AG04450 (cell line): ENCODE measurements around the gene FLT4. TPM values are rescaled to one million over a fixed set of nuclear protein-coding genes. Genes with fewer than 3 reads are reported as not detected.
"Not testable (repeated sequence)": the region's sequence is repeated elsewhere in the genome, so short reads cannot be mapped to it uniquely, and the experiment has no call there.

ENCODE experiments used
- CTCF ChIA-PET: fragments of 300-600, 350-600 bp; formaldehyde crosslinking; extraction: SDS; loops from one replicate; lab custom pipeline; 2022; ENCODE audit warnings: antibody characterized with exemption, inconsistent platforms; lab: Charles Lee
- POLR2A ChIA-PET: fragments of 350-600 bp; formaldehyde crosslinking; extraction: SDS; loops from one replicate; lab custom pipeline; 2021; ENCODE audit warnings: antibody characterized with exemption, inconsistent platforms; lab: Yijun Ruan, JAX
- DNase-seq: peaks from one replicate; pipeline ENCODE4 v3.0.0-alpha.2; 2011; ENCODE audit warnings: low read depth, low spot score
- H3K27ac ChIP-seq: one replicate; pipeline ENCODE4 v1.5.1; 2012; ENCODE audit warnings: low read depth, low read length, control low read depth
- H3K27me3 ChIP-seq: one replicate; pipeline ENCODE4 v1.6.0; 2012; ENCODE audit warnings: low read length; ENCODE audit not compliant: control insufficient read depth, insufficient read depth
- H3K4me3 ChIP-seq: 2 replicates; pipeline ENCODE4 v1.5.1; 2011; ENCODE audit warnings: mild to moderate bottlenecking, low read depth, low read length, control low read depth
- H3K9me3 ChIP-seq: 2 replicates; pipeline ENCODE4 v1.5.1; 2012; ENCODE audit warnings: low read length; ENCODE audit not compliant: control insufficient read depth, insufficient read depth
- polyA plus RNA-seq: library from polyadenylated mRNA; depleted of rRNA; stranded (reverse); fragments of >200 nt; gene quantifications from 2 replicates; pipeline ENCODE4 v1.2.3, GENCODE V29; 2011
- TF ChIP-seq, protein P1 (sequence below): IDR thresholded peaks from 2 replicates; pipeline ENCODE4 v1.5.1; 2011; ENCODE audit warnings: low read depth, low read length, control low read depth, inconsistent platforms

Gene FLT4
- polyA plus RNA-seq, 1 experiment = not detected

DNA sequence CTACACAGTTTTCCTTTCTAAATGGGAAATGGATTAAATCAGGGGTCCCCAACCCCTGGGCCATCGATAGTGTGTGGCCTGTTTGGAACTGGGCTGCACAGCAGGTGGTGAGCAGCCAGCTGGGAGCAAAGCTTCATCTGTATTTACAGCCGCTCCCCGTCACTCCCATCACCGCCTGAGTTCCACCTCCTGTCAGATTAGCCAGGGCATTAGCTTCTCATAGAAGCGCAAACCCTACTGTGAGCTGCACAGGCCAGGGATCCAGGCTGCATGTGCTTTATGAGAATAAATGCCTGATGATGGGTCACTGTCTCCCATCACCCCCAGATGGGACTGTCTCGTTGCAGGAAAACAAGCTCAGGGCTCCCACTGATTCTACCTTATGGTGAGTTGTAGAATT is 41.2 kb upstream of the FLT4 start:
- TF ChIP-seq, protein P1, sequence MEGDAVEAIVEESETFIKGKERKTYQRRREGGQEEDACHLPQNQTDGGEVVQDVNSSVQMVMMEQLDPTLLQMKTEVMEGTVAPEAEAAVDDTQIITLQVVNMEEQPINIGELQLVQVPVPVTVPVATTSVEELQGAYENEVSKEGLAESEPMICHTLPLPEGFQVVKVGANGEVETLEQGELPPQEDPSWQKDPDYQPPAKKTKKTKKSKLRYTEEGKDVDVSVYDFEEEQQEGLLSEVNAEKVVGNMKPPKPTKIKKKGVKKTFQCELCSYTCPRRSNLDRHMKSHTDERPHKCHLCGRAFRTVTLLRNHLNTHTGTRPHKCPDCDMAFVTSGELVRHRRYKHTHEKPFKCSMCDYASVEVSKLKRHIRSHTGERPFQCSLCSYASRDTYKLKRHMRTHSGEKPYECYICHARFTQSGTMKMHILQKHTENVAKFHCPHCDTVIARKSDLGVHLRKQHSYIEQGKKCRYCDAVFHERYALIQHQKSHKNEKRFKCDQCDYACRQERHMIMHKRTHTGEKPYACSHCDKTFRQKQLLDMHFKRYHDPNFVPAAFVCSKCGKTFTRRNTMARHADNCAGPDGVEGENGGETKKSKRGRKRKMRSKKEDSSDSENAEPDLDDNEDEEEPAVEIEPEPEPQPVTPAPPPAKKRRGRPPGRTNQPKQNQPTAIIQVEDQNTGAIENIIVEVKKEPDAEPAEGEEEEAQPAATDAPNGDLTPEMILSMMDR = no peak
- POLR2A ChIA-PET = no interaction called here
- Histone ChIP-seq H3K27me3 (peaks cover 7% of the 10 kb centered on the region), H3K27ac (no peak overlapping the region), H3K9me3 (no peaks in the 10 kb centered on the region), H3K4me3 (no peak overlapping the region)
- no peak for DNase-seq
- CTCF ChIA-PET = no interaction called here

DNA sequence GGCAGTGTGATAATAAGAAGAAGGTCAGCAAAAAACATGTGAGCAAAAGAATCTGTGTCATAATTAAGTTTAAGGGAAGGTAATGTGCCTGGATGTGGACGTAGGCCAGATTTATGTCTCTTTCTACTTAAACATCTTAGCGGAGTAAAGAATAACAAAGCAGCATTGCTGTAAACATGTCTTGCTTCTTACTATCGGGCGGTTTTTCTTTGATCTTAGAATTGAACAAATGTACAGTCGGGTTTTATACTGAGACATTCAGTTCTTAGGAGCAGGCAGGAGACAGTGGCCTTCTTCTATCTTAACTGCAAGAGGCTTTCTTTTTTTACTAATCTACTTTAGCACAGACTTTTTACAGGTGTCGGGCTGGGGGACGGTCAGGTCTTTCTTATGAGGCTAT is 40.4 kb upstream of the FLT4 start:
- ChIA-PET CTCF (no interaction called here), POLR2A (no interaction called here)
- H3K27me3 ChIP-seq = peaks cover 7% of the 10 kb centered on the region
- H3K4me3 ChIP-seq = no peak overlapping the region
- H3K27ac ChIP-seq = no peak overlapping the region
- no peak for DNase-seq
- H3K9me3 ChIP-seq = no peaks in the 10 kb centered on the region; the same call in 1 of the 2 replicates
- TF ChIP-seq, protein P1 = no peak

DNA sequence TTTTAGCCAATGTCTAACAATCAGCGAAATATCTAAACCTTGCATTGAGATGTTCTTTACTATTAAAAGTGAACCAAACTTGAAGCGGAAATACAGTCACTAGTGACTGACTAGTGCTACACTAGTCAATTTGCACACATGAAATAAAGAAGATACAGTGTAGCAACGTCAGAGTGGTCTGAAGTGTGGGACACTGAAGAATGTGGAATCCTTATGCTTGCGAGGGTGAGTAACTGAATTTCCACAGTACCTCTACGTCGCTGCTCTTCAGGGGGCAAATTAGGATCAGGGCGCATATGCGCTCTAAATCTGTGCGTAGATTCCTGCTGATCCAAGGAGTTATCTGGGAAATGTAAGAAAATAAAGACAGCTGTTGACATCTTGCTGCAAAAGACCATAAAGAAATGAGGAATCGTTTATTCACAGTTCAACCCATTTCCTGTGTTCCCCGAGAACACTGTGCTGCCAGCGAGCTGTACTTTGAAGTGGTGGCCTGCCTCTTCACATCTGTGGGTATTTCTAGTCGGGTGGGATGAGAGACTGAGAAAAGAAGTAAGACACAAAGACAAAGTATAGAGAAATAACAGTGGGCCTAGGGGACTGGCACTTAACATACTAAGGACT is 39.8 kb upstream of the FLT4 start:
- ChIA-PET POLR2A (no interaction called here), CTCF (no interaction called here)
- H3K4me3 ChIP-seq = no peak overlapping the region
- H3K27me3 ChIP-seq = peaks cover 7% of the 10 kb centered on the region
- TF ChIP-seq, protein P1 = no peak
- DNase-seq = no peak
- H3K27ac ChIP-seq = no peak overlapping the region
- H3K9me3 ChIP-seq = no peaks in the 10 kb centered on the region; the same call in 1 of the 2 replicates

DNA sequence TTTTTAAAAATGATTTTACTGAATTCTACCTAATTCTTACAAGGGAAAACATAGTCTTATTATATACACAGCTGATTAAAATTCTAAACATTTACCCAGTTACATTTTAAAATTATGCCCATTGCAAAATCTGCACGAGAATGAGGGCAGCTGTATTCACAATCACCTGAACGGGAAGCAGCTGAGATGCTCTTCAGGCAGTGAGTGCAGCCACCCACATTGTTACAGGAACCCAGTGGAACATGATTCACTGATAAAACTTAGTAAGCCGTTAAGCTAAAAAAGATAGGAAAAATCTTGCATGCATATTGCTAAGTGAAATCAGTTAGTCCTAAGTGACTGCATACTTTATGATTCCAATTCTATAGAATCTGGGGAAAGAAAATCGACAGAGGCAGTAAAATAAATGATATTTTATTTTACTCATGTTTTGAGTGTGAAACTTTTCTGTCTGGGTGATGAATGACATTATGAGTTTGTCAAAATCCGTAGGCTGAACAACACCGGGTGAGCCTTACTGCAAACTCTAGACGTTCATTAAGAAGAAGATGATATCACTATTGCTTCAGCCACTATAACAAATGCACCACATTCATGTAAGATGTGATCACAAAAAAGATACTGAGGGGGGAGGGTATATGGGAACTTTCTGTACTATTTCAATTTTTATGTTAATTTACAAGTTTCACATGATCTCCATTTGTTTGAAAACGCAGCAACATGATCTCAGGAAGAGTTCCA is 39.1 kb upstream of the FLT4 start:
- CTCF ChIA-PET = no interaction called here
- no peak overlapping the region for H3K4me3 ChIP-seq
- H3K9me3 ChIP-seq = no peaks in the 10 kb centered on the region; the same call in 1 of the 2 replicates
- TF ChIP-seq, protein P1 = no peak
- H3K27me3 ChIP-seq = peaks cover 7% of the 10 kb centered on the region
- H3K27ac ChIP-seq = no peak overlapping the region
- POLR2A ChIA-PET = no interaction called here
- no peak for DNase-seq

DNA sequence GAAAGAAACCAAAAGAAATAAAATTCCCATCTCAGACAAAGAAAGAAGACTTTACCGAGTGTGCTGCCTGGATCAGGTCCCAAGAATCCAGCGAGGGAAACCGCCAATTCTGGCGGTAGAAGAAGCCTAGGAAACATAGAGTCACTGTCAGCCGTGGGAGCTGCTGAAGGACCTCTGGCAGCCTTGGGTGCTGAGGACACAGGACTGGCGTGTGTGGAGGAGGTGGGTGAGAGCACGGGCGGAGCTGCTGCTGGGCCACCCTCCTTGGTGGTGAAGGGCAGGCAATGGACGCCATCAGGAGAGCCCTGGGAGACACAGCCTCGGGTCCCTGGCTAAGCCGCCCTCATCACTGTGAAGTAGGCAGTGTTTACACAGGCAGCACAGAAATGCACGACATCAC is 37.4 kb upstream of the FLT4 start:
- H3K4me3 ChIP-seq, H3K9me3 ChIP-seq, H3K27ac ChIP-seq, CTCF ChIA-PET, DNase-seq, H3K27me3 ChIP-seq, POLR2A ChIA-PET: not testable (repeated sequence)
